Activated naive CD8-positive, alpha-beta T cell treated with anti-CD3 and anti-CD28 coated beads, Interleukin-2, amount 50 U/mL, for 16 hours (primary cell): ENCODE measurements around the gene PNN.
A peak's percentile ranks its signal among the peaks of the same experiment; 100 is the strongest.
"Not testable (repeated sequence)": the region's sequence is repeated elsewhere in the genome, so short reads cannot be mapped to it uniquely, and the experiment has no call there.

Source experiments
- DNase-seq: peaks from one replicate; pipeline ENCODE4 v3.0.0-alpha.2; 2020; ENCODE audit warnings: low read depth, low spot score

The PNN gene

DNA sequence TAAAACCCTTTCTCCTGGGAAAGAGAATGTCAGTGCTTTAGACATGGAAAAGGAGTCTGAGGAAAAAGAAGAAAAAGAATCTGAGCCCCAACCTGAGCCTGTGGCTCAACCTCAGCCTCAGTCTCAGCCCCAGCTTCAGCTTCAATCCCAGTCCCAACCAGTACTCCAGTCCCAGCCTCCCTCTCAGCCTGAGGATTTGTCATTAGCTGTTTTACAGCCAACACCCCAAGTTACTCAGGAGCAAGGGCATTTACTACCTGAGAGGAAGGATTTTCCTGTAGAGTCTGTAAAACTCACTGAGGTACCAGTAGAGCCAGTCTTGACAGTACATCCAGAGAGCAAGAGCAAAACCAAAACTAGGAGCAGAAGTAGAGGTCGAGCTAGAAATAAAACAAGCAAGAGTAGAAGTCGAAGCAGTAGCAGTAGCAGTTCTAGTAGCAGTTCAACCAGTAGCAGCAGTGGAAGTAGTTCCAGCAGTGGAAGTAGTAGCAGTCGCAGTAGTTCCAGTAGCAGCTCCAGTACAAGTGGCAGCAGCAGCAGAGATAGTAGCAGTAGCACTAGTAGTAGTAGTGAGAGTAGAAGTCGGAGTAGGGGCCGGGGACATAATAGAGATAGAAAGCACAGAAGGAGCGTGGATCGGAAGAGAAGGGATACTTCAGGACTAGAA lies 6.1 kb downstream of the PNN start:
- no peak for DNase-seq

DNA sequence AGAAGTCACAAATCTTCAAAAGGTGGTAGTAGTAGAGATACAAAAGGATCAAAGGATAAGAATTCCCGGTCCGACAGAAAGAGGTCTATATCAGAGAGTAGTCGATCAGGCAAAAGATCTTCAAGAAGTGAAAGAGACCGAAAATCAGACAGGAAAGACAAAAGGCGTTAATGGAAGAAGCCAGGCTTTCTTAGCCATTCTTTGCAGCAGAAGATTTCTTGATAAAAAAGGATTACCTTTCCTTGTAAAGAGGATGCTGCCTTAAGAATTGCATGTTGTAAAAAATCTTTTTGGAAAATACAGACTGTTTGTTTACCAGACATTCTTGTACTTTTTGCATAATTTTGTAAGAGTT lies 6.6 kb downstream of the PNN start:
- DNase-seq: no peak

DNA sequence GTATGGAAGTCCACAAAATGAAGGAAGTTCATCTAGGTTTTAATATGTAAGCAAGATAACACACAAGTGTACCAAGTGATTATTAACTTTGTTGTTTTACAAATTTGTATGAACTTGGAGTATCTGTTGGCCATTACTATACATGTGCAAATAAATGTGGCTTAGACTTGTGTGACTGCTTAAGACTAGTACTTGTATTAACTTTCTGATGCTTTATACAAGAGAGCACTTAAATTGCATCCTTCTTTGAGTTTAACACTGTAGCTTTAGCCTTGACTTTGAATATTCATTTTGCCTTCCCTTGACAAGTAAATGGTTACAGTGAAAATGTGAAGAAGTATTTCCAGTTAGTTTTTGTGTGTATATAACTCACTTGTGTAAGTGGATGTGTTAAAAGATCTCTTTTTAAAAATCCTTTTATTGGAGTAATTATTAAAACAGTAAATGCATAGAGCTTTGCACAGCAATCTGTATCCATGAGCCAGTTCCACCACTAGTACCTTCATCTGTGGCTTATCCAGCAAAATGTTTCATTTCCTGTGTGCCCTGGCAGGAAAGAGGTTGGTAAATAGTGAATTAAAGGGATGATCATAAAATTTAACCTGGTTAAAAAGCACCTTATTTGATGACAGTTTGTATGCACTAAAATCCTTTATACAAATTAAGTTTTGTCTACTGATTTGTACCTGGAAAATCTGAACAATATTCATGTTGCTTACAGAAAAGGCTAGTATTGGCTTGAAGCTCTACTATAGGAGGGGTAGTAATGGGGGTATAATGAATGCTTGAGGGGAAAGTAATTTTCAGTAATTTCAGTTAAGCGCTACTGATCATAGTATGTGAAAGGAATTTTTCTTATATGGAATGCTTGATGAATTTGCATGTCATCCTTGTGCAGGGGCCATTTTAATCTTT lies 8.0 kb downstream of the PNN start:
- DNase-seq: no peak

DNA sequence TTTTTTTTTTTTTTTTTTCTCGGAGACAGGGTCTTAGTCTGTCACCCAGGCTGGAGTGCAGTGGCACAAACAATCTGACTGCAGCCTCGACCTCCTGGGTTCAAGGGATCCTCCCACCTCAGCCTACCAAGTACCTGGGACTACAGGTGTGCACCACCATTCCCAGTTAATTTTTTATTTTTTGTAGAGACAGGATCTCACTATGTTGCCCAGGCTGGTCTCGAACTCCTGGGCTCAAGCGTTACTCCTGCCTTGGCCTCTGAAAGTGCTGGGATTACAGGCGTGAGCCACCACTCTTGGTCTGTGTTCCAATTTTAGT lies 8.6 kb downstream of the PNN start:
- DNase-seq: not testable (repeated sequence)

DNA sequence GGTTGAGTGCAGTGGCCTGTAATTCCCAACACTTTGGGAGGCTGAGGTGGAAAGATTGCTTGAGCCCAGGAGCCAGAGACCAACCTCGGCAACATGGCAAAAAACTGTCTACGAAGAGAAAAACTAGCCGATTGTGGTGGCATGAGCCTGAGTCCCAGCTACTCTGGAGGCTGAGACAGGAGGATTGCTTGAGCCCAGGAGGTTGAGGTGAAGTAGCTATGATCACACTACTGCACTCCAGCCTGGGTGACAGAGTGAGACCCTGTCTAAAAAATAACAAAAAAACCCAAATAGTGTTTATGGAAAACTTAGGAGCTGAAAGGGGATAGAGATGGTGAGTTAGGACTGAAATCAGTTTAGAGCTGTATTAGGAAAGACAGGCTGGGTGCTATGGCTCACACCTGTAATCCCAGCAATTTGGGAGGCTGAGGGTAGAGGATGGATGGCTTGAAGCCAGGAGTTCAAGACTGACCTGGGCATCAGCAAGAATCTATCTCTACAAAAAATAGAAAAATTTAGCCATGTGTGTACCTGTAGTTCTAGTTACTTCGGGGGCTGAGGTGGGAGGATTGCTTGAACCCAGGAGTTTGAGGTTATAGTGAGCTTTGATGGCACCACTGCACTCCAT lies 9.7 kb downstream of the PNN start:
- no peak for DNase-seq

DNA sequence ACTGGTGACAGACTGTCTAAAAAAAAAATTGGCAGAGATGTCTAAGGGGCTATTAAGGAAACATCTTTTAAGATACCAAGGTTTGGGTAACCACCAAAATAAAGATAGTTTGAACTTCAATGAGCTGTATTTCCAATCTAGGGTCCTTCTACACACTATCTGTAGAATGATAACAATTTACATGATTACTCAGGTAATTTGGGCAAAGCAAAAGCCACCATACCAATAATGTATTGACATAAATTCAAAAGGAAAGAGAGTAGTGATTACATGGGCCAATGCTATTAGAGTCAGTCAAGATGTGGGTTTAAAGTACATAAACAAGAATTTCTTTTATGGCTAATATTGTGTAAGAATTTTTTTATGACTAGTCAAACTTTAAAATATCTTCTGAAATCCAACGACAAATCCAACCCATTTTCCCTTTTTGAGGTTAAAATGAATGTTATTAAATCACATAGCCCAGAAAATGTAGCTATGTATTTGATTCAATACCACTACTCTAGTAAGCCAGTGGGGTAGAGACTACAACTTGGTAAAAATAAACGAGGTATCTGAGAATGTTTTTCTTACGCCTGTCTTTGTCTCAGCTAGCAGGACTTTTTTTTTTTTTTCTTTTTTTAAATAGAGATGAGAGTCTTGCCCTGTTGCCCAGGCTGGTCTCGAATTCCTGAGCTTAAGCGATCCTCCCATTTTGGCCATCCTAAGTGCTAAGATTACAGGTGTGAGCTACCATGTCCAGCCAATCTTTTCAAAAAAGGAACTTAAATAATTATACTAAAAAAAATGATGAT lies 10.4 kb downstream of the PNN start:
- no peak for DNase-seq

DNA sequence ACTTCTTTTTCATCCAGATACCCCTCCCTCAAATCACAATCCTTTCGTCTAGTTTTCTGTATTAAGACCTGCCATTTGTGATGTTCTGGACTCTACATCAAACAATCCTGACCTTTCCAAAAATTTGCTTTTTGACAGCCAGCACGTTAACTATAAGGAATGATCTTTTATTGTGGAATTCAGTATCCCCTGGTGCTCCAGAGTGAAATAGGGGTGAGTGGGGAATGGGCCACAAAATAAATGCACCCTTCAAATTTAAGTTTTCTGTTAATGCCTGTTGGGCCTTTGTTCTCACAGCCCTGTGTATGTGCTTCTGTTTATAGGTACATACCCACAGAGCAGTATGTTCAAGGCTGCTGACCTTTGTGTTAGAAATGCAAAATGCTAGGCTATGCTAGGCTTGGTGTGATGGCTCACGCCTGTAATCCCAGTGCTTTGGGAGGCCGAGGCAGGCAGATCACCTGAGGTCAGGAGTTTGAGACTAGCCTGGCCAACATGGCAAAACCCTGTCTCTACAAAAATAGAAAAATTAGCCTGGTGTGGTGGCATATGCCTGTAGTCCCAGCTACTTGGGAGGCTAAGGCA lies 12.0 kb downstream of the PNN start:
- no peak for DNase-seq

DNA sequence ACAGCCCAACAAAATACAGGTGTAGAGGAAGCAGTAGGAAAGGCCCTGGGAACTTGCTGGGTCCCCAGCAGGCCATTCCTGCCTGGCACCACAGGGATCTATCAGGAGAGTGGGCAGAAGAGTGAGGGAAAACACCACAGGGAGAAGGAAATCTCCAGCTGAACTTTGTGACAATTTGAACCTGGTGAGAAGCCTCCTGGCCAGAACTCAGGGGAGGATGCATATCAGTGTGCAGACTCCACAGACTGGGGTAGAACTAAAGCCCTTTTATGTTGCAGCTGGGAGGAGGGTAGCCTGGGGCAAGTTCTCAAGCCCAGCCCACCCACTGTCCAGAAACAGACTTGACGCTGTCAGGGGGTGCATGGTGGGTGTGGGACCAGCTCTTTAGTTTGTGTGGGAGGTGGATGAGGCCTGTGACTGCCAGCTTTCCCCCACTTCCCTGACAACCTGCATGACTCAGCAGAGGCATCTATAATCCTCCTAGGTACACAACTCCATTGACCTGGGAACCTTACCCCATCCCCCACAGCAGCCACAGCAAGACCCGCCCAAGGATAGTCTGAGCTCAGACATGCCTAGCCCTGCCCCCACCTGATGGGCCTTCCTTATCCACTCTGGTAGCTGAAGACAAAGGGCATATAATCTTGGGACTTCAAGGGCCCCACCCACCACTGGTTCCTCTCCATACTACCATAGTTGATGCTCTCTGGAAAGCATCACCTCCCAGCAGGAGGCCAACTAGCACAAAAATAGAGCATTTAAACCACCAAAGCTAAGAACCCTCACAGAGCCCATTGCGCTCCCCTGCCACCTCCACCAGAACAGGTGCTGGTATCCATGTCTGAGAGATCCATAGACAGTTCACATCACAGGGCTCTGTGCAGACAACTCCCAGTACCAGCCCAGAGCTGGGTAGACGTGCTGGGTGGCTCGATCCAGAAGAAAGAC lies 28.9 kb downstream of the PNN start:
- DNase-seq: no peak

DNA sequence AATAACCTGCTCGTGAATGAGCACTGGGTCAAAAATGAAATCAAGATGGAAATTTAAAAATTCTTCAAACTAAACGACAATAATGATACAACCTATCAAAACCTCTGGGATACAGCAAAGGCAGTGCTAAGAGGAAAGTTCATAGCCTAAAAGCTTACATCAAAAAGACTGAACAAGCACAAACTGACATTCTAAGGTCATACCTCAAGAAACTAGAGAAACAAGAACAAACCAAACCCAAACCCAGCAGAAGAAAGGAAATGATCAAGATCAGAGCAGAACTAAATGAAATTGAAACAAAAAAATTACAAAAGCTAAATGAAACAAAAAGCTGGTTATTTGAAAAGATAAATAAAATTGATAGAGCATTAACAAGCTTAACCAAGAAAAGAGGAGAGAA lies 32.4 kb downstream of the PNN start:
- not testable (repeated sequence) for DNase-seq

DNA sequence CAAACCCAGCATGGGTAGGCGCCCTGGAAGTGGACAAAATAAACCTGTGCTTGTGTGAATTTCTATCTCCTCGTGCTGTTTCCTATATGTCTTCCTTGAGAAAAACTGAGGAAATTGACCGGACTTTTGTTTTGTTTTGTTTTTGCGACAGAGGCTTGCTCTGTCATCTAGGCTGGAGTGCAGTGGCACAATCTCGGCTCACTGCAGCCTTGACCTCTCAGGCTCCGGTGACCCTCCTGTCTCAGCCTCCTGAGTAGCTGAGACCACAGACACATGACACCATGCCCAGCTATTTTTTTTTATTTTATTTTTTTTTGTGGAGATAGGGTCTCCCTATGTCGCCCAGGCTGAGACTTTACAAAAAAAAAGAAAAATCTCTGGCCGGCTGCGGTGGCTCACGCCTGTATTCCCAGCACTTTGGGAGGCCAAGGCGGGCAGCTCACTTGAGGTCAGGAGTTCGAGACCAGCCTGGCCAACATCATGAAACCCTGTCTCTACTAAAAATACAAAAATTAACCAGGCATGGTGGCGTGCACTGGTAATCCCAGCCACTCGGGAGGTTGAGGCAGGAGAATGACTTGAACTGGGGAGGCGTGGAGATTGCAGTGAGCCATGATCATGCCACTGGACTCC lies 36.2 kb downstream of the PNN start:
- DNase-seq: no peak

DNA sequence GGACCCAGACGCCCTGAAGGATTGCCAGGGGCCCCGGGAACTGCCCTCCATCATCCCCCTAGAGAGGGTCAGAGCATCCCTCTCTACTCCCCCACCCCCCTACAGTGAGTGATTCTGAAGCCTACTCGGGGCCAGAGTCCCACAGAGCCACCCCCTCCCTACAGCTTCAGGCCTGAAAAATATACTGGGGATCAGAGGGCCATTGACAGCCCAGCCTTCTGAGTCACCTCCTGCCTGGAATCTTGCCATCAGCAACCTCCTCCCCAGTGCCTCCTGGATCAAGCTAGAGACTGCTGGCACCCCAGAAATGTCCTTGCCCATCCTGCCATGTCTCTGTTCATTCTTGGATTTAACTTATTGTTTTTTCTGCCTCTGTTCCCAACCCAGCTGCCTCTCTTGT lies 37.0 kb downstream of the PNN start:
- no peak for DNase-seq

DNA sequence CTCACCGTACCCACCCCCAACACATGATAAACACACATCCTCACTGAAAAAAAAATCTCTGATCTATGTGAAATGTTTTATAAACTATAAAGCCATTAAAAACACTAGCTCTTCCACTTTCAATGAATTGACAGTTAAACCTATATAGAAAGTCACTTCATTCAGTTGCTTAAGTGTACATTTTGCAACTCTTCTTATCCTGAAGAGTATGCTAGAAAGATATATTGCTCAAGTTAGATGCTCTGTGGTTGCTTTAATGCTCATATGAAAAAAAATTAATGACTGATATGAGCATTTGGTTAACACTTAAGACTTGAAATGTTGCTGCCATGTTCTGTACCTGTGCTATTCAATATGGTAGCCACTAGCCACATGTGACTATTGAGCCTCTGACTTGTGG lies 37.6 kb downstream of the PNN start:
- no peak for DNase-seq

DNA sequence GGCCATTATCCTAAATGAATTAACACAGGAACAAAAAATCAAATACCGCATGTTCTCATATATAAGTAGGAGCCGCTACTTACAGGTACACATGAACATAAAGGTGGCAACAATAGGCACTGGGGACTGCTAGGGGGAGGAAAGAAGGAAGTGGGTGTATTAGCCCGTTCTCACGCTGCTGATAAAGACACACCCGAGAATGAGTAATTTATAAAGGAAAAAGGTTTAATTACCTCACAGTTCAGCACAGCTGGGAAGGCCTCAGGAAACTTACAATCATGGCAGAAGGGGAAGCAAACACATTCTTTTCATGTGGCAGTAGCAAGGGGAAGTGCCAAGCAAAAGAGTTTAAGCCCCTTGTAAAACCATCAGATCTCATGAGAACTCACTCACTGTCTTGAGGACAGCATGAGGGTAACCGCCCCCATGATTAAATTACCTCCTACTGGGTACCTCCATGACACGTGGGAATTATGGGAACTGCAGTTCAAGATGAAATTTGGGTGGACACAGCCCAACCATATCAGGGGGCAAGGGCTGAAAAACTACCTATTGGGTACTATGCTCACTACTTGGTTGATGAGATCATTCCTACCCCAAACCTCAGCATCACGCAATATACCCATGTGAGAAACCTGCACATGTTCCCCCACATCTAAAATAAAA lies 42.3 kb downstream of the PNN start:
- DNase-seq: no peak

DNA sequence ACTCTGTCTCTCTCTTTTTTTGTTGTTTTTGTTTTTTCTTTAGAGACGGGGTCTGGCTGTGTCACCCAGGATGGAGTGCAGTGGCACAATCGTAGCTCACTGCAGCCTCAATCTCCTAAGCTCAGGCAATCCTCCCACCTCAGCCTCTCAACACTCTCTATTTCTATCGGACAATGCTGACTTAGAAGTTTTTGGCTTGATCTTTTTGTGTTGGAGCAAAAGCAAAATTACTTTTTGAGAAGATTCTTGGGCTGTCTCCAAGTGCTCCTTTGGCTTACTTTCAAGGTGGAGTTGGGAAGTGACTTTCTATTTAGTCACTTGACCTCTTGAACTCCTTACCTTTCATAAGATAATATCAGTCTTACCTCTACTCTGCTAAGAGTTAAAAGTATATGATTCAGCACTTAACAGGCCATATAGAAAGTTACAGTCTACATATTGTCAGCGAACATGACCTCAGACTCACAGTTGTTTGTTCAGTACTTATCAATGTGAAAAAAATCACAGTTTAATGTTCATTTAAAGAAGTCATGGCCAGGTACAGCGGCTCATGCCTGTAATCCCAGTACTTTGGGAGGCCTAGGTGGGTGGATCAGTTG lies 43.2 kb downstream of the PNN start:
- DNase-seq: no peak

DNA sequence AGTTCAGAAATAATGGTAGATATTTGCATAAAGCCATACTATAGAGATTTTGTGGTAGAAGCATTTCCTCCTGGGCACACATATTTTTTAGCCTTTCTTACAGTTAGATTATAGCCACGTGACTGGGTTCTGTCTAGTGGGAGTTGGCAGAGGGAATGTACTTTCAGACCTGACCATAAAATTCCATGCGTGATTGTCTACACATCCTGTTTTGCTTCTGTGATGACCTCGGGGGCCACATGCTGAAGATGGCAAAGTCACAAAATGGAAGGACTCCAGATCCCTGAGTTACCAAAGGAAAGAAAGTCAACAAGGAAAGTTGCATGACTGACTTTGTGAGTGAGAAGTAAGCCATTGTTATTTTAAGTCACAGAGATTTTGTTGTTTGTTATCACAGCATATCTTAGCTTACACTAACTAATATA lies 44.0 kb downstream of the PNN start:
- no peak for DNase-seq

DNA sequence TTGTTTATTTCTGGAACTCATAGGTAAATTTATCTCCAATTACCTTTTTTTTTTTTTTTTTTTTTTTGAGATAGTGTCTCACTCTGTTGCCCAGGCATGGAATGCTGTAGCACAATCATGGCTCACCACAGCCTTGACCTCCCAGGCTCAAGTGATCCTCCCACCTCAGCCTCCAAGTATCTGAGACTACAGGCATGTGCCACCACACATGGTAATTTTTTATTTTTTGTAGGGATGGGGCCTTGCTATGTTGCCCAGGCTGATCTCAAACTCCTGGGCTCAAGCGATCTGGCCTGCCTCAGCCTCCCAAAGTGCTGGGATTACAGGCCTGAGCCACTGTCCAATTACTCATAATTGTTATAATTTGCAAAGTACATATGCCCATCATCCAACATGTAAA lies 45.4 kb downstream of the PNN start:
- DNase-seq: not testable (repeated sequence)

DNA sequence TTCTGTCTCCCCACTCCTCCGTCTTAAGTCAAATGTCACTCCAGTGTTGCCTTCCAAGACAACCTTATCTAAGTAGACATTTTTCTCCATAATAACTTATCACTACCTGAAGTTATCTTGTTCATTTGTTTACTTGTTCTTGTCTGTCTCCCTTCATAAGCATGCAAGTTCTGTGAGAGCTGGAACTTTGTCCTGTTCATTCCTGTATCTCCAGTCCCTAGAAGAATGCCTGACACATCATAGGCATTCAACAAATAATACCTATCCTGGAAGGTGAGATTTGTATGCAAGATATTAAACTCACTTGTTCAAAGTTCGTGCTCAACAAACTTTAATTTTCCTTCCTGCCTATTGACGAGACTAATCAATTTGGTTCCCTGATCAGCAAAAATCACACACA lies 53.0 kb downstream of the PNN start:
- DNase-seq: no peak

DNA sequence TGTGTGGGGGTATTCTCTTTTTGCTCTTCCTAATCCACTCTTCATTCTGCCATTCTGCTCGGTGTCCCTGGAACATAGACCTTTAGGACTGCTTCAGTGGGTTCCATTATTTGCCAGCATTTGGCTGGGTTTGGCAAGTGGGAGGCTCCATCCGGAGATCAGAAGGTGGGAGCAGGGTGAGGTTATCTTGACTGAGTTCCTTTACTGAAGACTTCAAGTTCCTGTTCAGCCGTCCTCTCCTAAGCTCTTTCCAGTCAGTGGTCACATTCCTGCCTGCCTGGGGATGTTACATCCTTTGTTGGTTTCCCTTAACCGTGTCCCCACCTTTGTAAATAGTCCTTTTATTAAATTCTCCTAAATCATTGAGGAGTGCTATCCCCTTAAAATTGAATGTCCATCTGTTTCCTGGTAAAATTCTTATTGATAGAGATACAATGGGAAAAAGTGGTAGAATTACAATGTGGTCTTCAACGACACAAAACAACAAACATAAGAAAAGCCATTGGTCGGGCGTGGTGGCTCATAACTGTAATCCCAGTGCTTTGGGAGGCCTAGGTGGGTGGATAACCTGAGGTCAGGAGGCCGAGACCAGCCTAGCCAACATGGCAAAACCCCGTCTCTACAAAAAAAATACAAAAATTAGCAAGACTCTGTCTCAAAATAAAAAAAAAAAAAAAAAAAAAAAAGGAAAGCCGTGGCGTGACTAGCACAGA lies 53.6 kb downstream of the PNN start:
- no peak for DNase-seq

DNA sequence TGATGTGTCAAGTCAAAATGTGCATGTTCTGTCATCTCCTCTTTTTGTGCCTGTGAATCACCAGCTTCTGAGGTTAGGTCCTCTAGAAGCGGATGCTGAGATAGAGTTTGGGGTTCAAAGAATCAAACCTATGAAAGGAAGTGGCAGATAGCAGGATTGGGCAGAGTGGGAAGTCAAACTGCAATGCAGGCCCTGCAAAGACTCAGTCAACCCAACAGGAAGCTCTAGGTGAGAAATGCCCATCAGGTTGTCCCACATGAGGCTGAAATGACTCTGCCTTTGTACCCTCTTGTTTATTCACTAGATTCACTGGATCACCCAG lies 54.1 kb downstream of the PNN start:
- DNase-seq: peak; percentile 10
